ENCODE data around the gene IFITM10. TPM values are rescaled to one million over a fixed set of nuclear protein-coding genes. Genes with fewer than 3 reads are reported as not detected.
A peak's percentile ranks its signal among the peaks of the same experiment; 100 is the strongest.

Gene IFITM10
- total and polyA plus RNA-seq, 9 of the 15 experiments (the other 6 are each of a cell fraction or from before 2014, with no cell fraction given), result 0.08 to 0.13 (median 0.09) TPM; not detected in 6

- intact Hi-C loops (cut with micrococcal nuclease) (no loop called here), in situ Hi-C loops (cut with MboI) (loop anchor here (5.0 kb wide), 1 partner anchor 33 kb away; no protein-coding TSS in a partner anchor)
- peak; percentile 77 for FAIRE-seq
- peak; percentile 3; the same call in 1 of the 3 replicates for ATAC-seq
- CTCF ChIA-PET (ENCODE audit: low intra/inter-chr PET ratio), result no interaction called here
- Histone ChIP-seq H3K36me3 (ENCODE audit: control insufficient read depth, insufficient read depth, low read length) (peaks cover 23% of the 10 kb centered on the region; the same call in 1 of the 3 replicates), H2AFZ (ENCODE audit: low read depth, low read length) (no peak overlapping the region; the same call in 1 of the 2 replicates), H3K4me2 (ENCODE audit: insufficient read depth, low read length) (peak overlapping the region; percentile 4; the same call in 1 of the 2 replicates), H3K27me3 (ENCODE audit: control insufficient read depth in 2 of 2, insufficient read depth in 2 of 2, low read length in 2 of 2) (no peaks in the 10 kb centered on the region), H3K4me1 (replicated peaks in 1 of 2; ENCODE audit: control insufficient read depth in 2 of 2, insufficient read depth in 2 of 2, low read length in 2 of 2) (peaks cover 31 to 80% of the 10 kb centered on the region in 2 experiments), H3K9ac (ENCODE audit: insufficient read depth in 1 of 2, low read depth in 2 of 2, low read length in 2 of 2) (peak overlapping the region; percentile 30 to 83; a peak in 3 of 4 replicates), H3K9me3 (replicated peaks; ENCODE audit: control insufficient read depth, insufficient read depth, low read depth, low read length) (no peaks in the 10 kb centered on the region), H3K27ac (ENCODE audit: extremely low read depth, low read depth, low read length) (peak overlapping the region; percentile 72; the same call in 2 of the 3 replicates), H3K4me3 (no peak overlapping the region), H4K20me1 (replicated peaks; ENCODE audit: control insufficient read depth, insufficient read depth, low read length) (peaks cover 4% of the 10 kb centered on the region; the same call in 1 of the 2 replicates), H3K9me1 (ENCODE audit: control insufficient read depth, insufficient read depth, low read length) (peaks cover 7% of the 10 kb centered on the region), H3K79me2 (ENCODE audit: control insufficient read depth, insufficient read depth, low read length) (peaks cover 17% of the 10 kb centered on the region)
- 62% methylated on average over 10 of the region's 23 CpGs for WGBS (ENCODE audit: insufficient coverage, low coverage, missing lambda C conversion rate)
- DNase-seq (ENCODE audit: extremely low read depth in 1 of 4, low spot score in 3 of 4), result peak in 2 of 4 experiments; percentile 44 to 55
- POLR2A ChIA-PET, result no interaction called here
- no TSS peak for BruUV-seq (replicated peaks)
- TF ChIP-seq HNRNPLL (IDR thresholded peaks at IDR 0.05; ENCODE audit: low read depth, low read length, poor library complexity, severe bottlenecking), result no peak
- no peak for TF ChIP-seq ZNF146 (CRISPR knock-in tag; IDR thresholded peaks at IDR 0.05; ENCODE audit: unreplicated experiment)
- TF ChIP-seq SMAD2 (IDR thresholded peaks at IDR 0.05; ENCODE audit: low read depth, low read length), result no peak
- TF ChIP-seq ZNF561 (CRISPR knock-in tag; conservative IDR thresholded peaks at IDR 0.05), result no peak
- TF ChIP-seq TRIM24 (IDR thresholded peaks at IDR 0.05), result no peak
- no peak for TF ChIP-seq NFIX (CRISPR knock-in tag; IDR thresholded peaks at IDR 0.05; ENCODE audit: low read depth)
- TF ChIP-seq JUNB (CRISPR knock-in tag; conservative IDR thresholded peaks at IDR 0.05), result no peak
- no peak for TF ChIP-seq ZNF695 (CRISPR knock-in tag; IDR thresholded peaks at IDR 0.05)
- no peak for TF ChIP-seq FOXJ3 (CRISPR knock-in tag; IDR thresholded peaks at IDR 0.05)
- TF ChIP-seq CTCF (IDR thresholded peaks at IDR 0.05 in 2 of 3, conservative IDR thresholded peaks at IDR 0.05 in 1 of 3; ENCODE audit: insufficient read depth in 2 of 3, low read depth in 1 of 3, low read length in 3 of 3), result no peak
- no peak for TF ChIP-seq ZNF311 (CRISPR knock-in tag; IDR thresholded peaks at IDR 0.05)
- TF ChIP-seq RBFOX2 (IDR thresholded peaks at IDR 0.05; ENCODE audit: low read depth, low read length), result peak; percentile 45
- no peak for TF ChIP-seq CBX1 (IDR thresholded peaks at IDR 0.05; ENCODE audit: low read depth)
- no peak for TF ChIP-seq ETS2 (tag; IDR thresholded peaks at IDR 0.05; ENCODE audit: borderline replicate concordance, poor library complexity, severe bottlenecking)
- no peak for TF ChIP-seq ARID2 (IDR thresholded peaks at IDR 0.05)
- no peak for TF ChIP-seq ZNF384 (IDR thresholded peaks at IDR 0.05; ENCODE audit: low read depth, low read length)
- no peak for TF ChIP-seq EZH2 (IDR thresholded peaks at IDR 0.05; ENCODE audit: borderline replicate concordance, low read depth, low read length)
- TF ChIP-seq HDAC2 (IDR thresholded peaks at IDR 0.05), result no peak
- TF ChIP-seq, protein P1, sequence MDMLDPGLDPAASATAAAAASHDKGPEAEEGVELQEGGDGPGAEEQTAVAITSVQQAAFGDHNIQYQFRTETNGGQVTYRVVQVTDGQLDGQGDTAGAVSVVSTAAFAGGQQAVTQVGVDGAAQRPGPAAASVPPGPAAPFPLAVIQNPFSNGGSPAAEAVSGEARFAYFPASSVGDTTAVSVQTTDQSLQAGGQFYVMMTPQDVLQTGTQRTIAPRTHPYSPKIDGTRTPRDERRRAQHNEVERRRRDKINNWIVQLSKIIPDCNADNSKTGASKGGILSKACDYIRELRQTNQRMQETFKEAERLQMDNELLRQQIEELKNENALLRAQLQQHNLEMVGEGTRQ (CRISPR knock-in tag; IDR thresholded peaks at IDR 0.05), result peak; percentile 18; the same call in 1 of the 2 replicates
- no peak for TF ChIP-seq TSC22D4 (tag; IDR thresholded peaks at IDR 0.05)
- no peak for TF ChIP-seq MEIS2 (IDR thresholded peaks at IDR 0.05; ENCODE audit: partially characterized antibody)
- TF ChIP-seq SMAD3 (CRISPR knock-in tag; conservative IDR thresholded peaks at IDR 0.05), result no peak
Measured at GRCh38 chr11:1760351-1761109, 10.1 kb upstream of the IFITM10 start.

All from K562 (cell line).